ENCODE data around the gene NUP153.

Gene NUP153

DNA sequence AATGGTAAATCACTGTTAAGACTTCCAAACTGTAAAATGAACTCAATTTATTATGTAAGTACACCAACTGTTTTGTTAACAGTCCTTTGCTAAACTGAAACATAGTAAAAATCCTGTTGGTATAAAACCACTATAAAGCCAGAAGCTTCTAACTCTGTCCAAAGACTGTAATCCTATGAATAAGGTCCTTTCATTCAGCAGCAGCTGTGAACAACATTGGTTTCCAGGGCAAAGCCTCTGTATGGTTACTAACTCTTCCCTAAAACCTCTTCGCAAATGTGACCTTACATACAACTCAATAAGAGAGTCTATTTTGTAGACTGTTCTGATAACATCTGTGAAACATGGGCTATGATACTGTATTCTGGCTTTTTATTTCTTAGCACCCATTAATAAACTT is 40.1 kb downstream of the NUP153 start:
- H3K27ac ChIP-seq = no peak overlapping the region
- TF ChIP-seq, protein P1, sequence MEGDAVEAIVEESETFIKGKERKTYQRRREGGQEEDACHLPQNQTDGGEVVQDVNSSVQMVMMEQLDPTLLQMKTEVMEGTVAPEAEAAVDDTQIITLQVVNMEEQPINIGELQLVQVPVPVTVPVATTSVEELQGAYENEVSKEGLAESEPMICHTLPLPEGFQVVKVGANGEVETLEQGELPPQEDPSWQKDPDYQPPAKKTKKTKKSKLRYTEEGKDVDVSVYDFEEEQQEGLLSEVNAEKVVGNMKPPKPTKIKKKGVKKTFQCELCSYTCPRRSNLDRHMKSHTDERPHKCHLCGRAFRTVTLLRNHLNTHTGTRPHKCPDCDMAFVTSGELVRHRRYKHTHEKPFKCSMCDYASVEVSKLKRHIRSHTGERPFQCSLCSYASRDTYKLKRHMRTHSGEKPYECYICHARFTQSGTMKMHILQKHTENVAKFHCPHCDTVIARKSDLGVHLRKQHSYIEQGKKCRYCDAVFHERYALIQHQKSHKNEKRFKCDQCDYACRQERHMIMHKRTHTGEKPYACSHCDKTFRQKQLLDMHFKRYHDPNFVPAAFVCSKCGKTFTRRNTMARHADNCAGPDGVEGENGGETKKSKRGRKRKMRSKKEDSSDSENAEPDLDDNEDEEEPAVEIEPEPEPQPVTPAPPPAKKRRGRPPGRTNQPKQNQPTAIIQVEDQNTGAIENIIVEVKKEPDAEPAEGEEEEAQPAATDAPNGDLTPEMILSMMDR (conservative IDR thresholded peaks at IDR 0.05) = no peak
- TF ChIP-seq ZFX (IDR thresholded peaks at IDR 0.05) = no peak

DNA sequence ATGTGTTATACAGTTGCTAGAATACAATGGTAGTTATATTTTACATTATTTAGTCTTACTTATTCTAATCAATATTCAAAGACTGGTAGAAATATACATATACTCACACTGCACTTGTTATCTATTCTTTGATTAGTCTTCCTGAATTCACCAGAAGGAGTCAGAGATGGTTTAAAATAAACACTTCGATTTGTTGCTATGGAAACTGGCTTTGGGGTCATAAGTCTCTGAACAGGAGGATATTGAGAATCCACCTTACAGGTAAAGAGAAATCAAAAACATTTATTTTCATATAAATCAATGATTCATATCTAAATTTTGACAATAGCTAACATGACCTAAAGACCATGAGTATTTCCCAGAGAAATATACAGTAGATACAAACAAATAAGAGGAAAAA is 41.6 kb downstream of the NUP153 start:
- TF ChIP-seq, protein P1 (conservative IDR thresholded peaks at IDR 0.05) = no peak
- no peak for TF ChIP-seq ZFX (IDR thresholded peaks at IDR 0.05)
- no peak overlapping the region for H3K27ac ChIP-seq

DNA sequence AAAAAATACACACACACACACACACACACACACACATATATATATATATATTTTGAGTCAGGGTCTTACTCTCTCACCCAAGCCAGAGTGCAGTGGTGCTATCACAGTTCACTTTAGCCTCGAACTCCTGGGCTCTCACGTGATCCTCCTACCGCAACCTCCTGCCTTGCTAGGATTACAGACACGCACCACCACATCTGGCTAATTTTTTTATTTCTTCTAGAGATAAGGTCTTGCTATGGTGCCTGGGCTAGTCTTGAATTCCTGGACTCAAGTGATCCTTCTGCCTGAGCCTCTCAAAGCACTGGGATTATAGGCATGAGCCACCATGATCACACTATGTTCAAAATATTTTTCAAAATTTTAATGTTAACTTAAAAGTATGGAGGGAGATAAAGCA is 43.5 kb downstream of the NUP153 start:
- no peak overlapping the region for H3K27ac ChIP-seq
- no peak for TF ChIP-seq ZFX (IDR thresholded peaks at IDR 0.05)
- TF ChIP-seq, protein P1 (conservative IDR thresholded peaks at IDR 0.05) = no peak

DNA sequence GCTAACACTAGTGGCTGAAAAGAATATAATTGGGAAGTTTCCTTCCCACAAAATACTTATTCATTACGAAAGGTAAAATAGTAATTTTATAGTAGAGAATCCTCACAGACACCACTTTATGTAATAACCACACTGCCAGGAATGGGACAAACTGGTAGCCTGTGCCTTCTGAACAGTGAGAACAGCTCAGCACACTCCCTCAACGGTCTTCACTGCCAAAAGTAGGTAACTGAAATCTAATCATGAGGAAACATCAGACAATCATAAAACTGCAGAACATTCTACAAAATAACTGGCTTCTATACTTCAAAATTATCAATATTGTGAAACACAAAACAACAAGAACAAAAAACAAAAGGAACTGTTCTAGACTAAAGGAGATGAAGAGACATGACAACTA is 44.1 kb downstream of the NUP153 start:
- TF ChIP-seq, protein P1 (conservative IDR thresholded peaks at IDR 0.05) = no peak
- no peak for TF ChIP-seq ZFX (IDR thresholded peaks at IDR 0.05)
- no peak overlapping the region for H3K27ac ChIP-seq

DNA sequence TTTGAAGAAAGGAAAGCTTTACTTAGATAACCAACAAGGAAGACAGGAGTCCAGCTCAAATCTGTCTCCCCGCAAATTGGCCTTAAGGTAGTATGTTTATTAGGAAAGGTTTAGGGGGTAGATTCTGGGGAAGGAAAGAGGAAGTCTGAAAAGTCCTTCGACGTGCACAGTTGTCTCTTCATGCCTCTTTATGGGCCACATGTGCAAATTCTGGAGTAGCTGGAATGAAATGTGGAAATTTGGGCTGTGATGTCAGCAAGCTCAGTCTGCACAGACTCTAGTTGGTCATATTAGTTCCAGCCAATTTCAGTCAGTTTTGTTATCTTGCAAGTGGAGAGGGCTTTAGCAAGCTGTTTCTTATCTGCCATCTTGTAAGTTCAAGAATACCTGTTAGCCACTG is 50.1 kb downstream of the NUP153 start:
- no peak overlapping the region for H3K27ac ChIP-seq
- TF ChIP-seq, protein P1 (conservative IDR thresholded peaks at IDR 0.05) = no peak
- no peak for TF ChIP-seq ZFX (IDR thresholded peaks at IDR 0.05)

DNA sequence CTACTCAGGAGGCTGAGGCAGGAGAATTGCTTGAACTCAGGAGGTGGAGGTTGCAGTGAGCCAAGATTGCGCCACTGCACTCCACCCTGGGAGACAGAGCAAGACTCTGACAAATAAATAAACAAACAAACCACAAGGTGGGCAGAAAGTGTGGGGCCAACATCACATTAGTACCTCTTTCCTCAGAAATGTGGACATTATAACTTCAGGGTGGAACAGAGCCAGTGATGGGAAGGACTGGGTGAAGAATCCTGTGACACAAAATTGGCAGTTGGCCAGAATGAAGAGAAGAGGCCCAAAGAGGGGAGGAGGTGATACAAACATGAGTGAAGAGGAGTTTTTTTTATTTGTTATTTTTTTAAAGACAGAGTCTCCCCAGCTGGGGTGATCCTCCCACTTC is 50.6 kb downstream of the NUP153 start:
- no peak for TF ChIP-seq ZFX (IDR thresholded peaks at IDR 0.05)
- TF ChIP-seq, protein P1 (conservative IDR thresholded peaks at IDR 0.05) = no peak
- no peak overlapping the region for H3K27ac ChIP-seq

DNA sequence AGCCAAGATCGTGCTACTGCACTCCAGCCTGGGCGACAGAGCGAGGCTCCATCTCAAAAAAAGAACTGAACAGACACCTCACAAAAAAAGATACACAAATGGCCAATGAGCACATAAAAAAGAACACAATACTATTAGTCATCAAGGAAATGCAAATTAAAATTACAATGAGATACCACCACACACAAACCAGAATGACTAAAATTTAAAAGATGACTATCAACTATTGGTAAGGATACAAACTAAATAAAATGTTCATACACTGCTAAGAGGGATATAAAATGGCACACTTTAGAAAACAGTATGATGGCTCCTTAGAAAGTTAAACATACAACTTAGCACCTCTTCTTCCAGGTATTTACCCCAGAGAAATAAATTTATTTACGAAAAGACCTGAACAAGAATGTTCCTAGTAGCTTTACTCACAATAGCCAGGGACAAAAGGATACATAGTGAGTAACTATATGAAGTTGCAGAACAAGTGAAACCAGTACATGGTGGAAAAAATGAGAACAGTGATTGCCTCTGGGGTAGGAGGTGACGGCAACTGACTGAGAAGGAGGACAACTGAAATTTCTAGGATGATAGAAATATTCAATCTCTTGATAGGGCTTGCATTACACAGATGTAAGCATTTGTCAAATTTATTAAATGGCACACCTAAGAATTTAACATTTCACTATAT is 53.4 kb downstream of the NUP153 start:
- TF ChIP-seq, protein P1 (conservative IDR thresholded peaks at IDR 0.05) = no peak
- no peak for TF ChIP-seq ZFX (IDR thresholded peaks at IDR 0.05)
- H3K27ac ChIP-seq = peak overlapping the region; percentile 62

All from C4-2B (cell line).